GM18951 (cell line): ENCODE data around the gene THYN1.
"Not testable (repeated sequence)": the region's sequence is repeated elsewhere in the genome, so short reads cannot be mapped to it uniquely, and the experiment has no call there.

Experiments
- POLR2A ChIP-seq: IDR thresholded peaks from 4 replicates; pipeline ENCODE4 v1.6.1; 2011; ENCODE audit warnings: mild to moderate bottlenecking; ENCODE audit not compliant: insufficient read length, insufficient read depth; ENCODE audit errors: extremely low read depth
- in situ Hi-C: fragments of 300-500 bp; cut with MboI; formaldehyde crosslinking; loops from one replicate; pipeline ENCODE4 v1.12.0; 2022; ENCODE audit warnings: low sequenced_read_pairs, mixed read lengths, inconsistent platforms; ENCODE audit not compliant: unreplicated experiment

The THYN1 gene

DNA sequence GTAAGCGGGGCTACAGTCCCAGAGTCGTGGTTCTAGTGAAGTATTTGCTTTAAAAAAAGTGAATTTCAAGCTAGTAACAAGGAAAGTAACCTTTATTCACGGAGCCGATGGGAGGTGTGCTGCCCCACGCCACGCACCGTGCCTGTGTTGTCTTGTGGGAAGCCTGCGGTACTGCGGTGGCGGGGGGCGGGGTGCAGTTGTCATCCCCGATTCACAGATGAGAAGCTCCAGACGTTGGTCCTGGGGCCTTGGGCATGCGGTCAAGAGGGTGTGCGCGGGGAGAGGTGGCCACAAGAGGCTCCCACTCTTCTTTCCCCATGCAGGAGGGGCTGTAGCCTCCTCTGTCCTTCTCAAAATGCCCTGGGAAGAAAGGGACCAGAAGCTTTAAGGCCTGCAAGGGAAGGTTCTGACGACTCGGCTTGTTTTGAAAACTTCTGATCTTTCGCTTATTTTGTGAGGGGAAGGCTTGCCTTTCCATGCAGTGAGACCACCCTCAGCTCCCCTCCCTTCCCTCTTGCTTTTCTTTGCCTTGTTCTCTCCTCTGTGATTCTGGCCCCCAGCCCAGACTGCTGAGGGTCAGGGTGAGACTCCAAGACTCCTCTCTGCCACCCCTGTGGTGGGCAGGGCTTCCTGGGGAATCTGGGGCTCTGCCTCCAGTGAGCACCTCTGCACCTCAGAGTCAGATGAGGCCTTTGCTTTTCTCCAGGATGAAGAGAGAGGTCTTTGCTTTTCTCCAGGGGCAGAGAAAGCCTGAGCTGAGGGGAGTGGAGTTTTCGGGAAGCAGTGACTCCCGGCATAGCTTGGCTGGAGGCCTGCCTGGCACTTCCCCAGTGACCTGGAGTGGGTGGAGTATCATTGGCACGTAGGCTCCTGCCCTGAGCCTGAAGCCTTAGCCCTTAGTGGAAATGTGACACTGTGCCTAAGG is 29.2 kb upstream of the THYN1 start:
- in situ Hi-C loops: no loop called here
- no peak for TF ChIP-seq POLR2A

- in situ Hi-C loops: not testable (repeated sequence)
Measured at GRCh38 chr11:134281635-134282034, 28.5 kb upstream of the THYN1 start.

- in situ Hi-C loops: no loop called here
- no peak for TF ChIP-seq POLR2A
Measured at GRCh38 chr11:134278356-134278755, 25.2 kb upstream of the THYN1 start.

DNA sequence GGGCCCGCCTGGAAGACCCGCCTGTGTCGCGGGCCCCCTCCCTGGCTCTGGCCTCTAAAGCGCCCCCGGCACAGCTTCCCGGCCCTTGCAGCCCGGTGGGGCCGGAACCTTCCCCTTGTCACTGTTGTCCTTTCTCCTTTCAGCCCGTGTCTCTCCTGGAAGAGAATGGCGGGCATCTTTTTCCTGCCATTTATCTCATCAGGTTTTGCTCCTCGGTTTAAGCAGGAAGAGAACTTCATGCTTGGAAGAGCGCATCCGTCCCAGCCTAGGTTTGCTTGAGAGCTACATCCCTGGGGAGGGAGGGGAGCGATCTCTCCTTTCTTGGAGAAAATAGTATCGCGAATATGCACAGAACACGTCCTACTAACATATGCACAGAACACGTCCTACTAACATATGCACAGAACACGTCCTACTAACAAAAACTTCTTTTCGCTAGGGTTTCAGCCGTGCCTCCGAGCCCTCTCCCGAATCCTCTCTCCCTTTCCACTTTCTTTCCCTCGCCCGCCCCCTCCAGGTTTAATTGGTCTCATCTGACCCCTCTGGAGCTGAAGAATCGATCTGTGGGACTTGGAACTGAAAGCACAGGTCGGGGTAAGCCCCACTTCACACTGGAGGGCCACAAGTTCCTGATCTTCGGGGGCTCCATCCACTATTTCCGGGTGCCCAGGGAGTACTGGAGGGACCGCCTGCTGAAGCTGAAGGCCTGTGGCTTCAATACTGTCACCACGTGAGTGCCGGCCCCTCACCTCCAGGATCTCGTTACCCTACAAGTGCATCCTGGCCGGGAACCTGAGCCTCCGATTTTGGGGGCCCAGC is 24.2 kb upstream of the THYN1 start:
- no peak for TF ChIP-seq POLR2A
- in situ Hi-C loops: no loop called here

DNA sequence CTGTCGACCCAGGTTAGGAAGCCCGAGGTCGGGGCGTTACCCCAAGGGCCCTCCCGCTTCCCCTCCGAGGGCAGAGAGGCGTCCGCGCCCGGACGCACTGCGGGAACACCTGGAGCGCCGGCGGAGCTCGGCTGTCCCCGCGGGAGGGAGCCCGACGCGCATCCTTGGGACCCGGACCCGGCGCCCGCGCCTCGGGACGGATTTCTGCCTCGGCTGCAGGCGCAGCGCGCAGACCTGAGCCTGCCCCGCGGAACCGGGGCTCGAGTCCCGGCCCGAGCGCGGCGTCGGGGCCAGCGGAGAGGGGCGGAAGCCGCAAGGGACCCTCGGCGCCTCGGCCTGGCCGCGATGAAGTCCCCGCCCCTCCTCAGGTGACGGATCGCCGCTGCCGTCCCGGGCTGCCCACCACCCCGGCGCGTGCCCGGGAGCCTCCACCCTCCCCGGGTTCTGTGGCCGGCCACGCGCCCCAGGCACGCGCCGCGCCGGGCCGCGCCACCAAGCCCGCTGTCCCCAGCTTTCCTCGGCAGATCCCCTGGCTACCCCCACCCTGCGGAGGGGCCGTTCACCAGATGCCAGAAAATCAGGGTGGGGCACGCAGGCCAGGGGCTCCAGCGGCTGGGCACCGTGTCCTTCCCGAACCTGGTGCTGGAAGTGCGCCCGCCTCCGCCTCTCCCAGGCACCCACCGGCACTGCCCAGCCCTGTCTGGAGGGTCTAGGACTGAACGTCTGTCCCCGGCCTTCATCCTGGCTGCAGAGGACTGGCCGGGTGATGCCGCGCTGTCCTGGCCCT is 23.4 kb upstream of the THYN1 start:
- in situ Hi-C loops: no loop called here

GRCh38 chr11:134275534-134276395 is 22.6 kb upstream of the THYN1 start, which contains the start of gene GLB1L3:
Gene GLB1L3 (plus strand): TSS chr11:134276379. CDS start chr11:134276741, 362 bp downstream.
- in situ Hi-C loops: no loop called here

More for the DNA sequence above, 23.4 kb upstream of the THYN1 start:
- no peak for TF ChIP-seq POLR2A

DNA sequence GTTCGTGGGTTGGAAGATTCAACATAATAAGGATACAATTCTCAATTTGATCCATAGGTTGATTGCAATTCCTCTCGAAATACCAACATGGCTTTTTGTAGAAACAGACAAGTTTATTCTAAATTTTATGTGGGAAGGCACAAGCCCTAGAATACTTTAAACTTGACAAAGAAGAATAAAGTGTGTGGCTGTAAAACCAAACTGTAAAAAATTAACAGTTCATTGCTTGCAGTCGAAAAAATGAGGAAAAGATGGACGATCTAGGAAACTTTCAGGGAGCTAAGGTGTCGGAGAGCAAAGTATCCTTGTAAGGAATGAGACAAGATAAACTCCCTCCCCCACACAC is 22.0 kb upstream of the THYN1 start:
- in situ Hi-C loops: no loop called here
- TF ChIP-seq POLR2A: no peak

More at GRCh38 chr11:134275534-134276395, 22.6 kb upstream of the THYN1 start, which contains the start of gene GLB1L3:
- TF ChIP-seq POLR2A: no peak

GRCh38 chr11:134273317-134273712 is 20.2 kb upstream of the THYN1 start:
- in situ Hi-C loops: no loop called here
- no peak for TF ChIP-seq POLR2A

DNA sequence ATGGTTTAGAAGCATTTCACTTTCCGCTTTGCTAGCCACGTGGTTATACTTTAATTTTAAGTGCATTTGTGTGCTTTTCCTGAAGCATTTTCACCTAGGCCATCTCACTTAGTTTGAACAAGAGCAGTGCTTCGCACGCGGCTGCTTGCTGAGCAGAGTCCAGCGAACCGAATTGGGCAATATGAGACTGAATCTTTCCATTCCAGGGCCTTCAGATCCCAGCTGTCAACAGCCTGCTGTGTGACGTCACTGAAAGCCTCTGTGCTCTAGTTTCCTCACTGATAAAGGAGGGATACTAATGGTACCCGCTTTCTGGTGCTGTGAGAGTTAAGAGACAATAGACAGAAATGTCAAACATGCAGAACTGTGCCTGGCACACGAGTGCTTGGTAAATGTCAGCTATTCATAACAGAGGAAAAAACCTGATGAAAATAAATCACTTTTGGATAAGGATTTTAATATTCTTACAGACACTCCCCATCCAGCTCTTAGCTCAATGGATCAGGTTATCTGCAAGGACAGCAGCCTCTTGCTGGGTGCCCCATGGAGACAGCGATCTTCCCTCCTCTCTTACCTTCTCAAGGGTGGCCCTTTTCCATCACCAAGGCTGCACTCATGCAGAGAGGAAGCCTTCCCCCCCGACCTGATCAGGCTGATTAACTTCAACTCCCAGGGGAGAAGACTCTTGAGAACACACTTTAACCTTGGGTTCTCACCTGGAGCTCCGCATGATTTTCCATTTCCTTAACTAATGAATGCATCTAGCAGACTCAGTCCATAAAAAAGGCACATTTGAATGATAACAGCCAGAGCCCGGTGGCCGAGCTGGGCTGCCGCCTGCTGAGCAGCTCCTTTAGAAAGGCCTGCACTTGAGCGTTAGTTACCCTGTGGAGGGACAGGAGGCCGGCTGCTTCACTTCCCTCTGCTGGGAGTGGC is 19.5 kb upstream of the THYN1 start:
- in situ Hi-C loops: no loop called here
- no peak for TF ChIP-seq POLR2A

GRCh38 chr11:134271978-134272377 is 18.8 kb upstream of the THYN1 start:
- in situ Hi-C loops: no loop called here
- TF ChIP-seq POLR2A: no peak

GRCh38 chr11:134270250-134270714 is 17.1 kb upstream of the THYN1 start:
- no peak for TF ChIP-seq POLR2A
- in situ Hi-C loops: no loop called here
